Astrocyte (in vitro differentiated cells and primary cell): ENCODE data around the gene CLIP2. TPM values are rescaled to one million over a fixed set of nuclear protein-coding genes. Genes with fewer than 3 reads are reported as not detected.

ENCODE experiments used
- DNase-seq: peaks from one replicate; pipeline ENCODE4 v3.0.0-alpha.2; 2010; ENCODE audit warnings: low read depth
- FAIRE-seq: peaks from 2 replicates; lab custom pipeline; 2011; peaks lifted over from hg19 to GRCh38; lab: Jason Lieb, UNC
- H2AFZ ChIP-seq: 2 replicates; pipeline ENCODE4 v1.6.0; 2012; ENCODE audit warnings: low read depth, low read length, inconsistent platforms
- H3K27ac ChIP-seq: 2 replicates; pipeline ENCODE4 v1.5.1; 2011; ENCODE audit warnings: low read depth, low read length, inconsistent platforms
- H3K27me3 ChIP-seq: 2 replicates; pipeline ENCODE4 v1.6.0; 2011; ENCODE audit warnings: low read length, inconsistent platforms; ENCODE audit not compliant: insufficient read depth
- H3K36me3 ChIP-seq: 2 replicates; pipeline ENCODE4 v1.5.1; 2011; ENCODE audit warnings: low read length, inconsistent platforms; ENCODE audit not compliant: insufficient read depth
- H3K4me1 ChIP-seq: 2 replicates; pipeline ENCODE4 v1.5.1; 2011; ENCODE audit warnings: low read length, inconsistent platforms; ENCODE audit not compliant: insufficient read depth
- H3K4me2 ChIP-seq: 2 replicates; pipeline ENCODE4 v1.6.0; 2012; ENCODE audit warnings: low read length, inconsistent platforms
- H3K4me3 ChIP-seq: 2 replicates; pipeline ENCODE4 v1.5.1; 2011; ENCODE audit warnings: low read depth, mild to moderate bottlenecking, low read length, inconsistent platforms; ENCODE audit not compliant: insufficient read depth
- H3K79me2 ChIP-seq: 2 replicates; pipeline ENCODE4 v1.6.0; 2012; ENCODE audit warnings: mild to moderate bottlenecking, low read length, inconsistent platforms; ENCODE audit not compliant: insufficient read depth
- H3K9ac ChIP-seq: 2 replicates; pipeline ENCODE4 v1.6.0; 2012; ENCODE audit warnings: mild to moderate bottlenecking, low read length, inconsistent platforms
- H3K9me3 ChIP-seq: 2 replicates; pipeline ENCODE4 v1.5.1; 2012; ENCODE audit warnings: low read depth, mild to moderate bottlenecking, low read length, inconsistent platforms; ENCODE audit not compliant: insufficient read depth
- H4K20me1 ChIP-seq: 2 replicates; pipeline ENCODE4 v1.6.0; 2012; ENCODE audit warnings: low read length, inconsistent platforms; ENCODE audit not compliant: insufficient read depth
- H3K27ac Mint-ChIP-seq: one replicate; pipeline ENCODE4 v1.8.0; 2021; ENCODE audit warnings: mild to moderate bottlenecking, mixed read lengths; ENCODE audit not compliant: unreplicated experiment
- H3K27me3 Mint-ChIP-seq: one replicate; pipeline ENCODE4 v1.8.0; 2021; ENCODE audit warnings: low read depth, mixed read lengths; ENCODE audit not compliant: unreplicated experiment
- H3K36me3 Mint-ChIP-seq: one replicate; pipeline ENCODE4 v1.8.0; 2021; ENCODE audit warnings: low read depth, mixed read lengths; ENCODE audit not compliant: unreplicated experiment
- H3K4me1 Mint-ChIP-seq: one replicate; pipeline ENCODE4 v1.8.0; 2021; ENCODE audit warnings: low read depth, mixed read lengths; ENCODE audit not compliant: unreplicated experiment
- H3K4me3 Mint-ChIP-seq: one replicate; pipeline ENCODE4 v1.8.0; 2021; ENCODE audit warnings: mild to moderate bottlenecking, moderate library complexity, mixed read lengths; ENCODE audit not compliant: unreplicated experiment
- H3K9me3 Mint-ChIP-seq: one replicate; pipeline ENCODE4 v1.8.0; 2021; ENCODE audit warnings: mild to moderate bottlenecking, mixed read lengths; ENCODE audit not compliant: unreplicated experiment
- CTCF ChIP-seq: IDR thresholded peaks from 2 replicates; pipeline ENCODE4 v1.5.1; 2011; ENCODE audit warnings: low read depth, mild to moderate bottlenecking, inconsistent platforms, low read length, moderate library complexity; ENCODE audit not compliant: insufficient read depth
- EZH2 ChIP-seq: IDR thresholded peaks from 2 replicates; pipeline ENCODE4 v1.6.1; 2012; ENCODE audit warnings: mild to moderate bottlenecking, low read length, inconsistent platforms; ENCODE audit not compliant: insufficient read depth
- total RNA-seq: library from RNA; stranded (reverse); gene quantifications from 2 replicates; pipeline ENCODE4 v1.2.1, GENCODE V29; 2021

The CLIP2 gene
- total RNA-seq, 1 donor from 2014 or later: 31.4 TPM

- no peak overlapping the region for H3K27ac Mint-ChIP-seq
- Histone ChIP-seq H4K20me1 (peaks cover 58% of the 10 kb centered on the region), H3K36me3 (no peaks in the 10 kb centered on the region), H3K79me2 (peaks cover 59% of the 10 kb centered on the region), H2AFZ (no peak overlapping the region), H3K9me3 (no peaks in the 10 kb centered on the region), H3K4me2 (peak overlapping the region; percentile 98), H3K27me3 (no peaks in the 10 kb centered on the region), H3K9ac (peak overlapping the region; percentile 92), H3K4me3 (peak overlapping the region; percentile 85), H3K4me1 (peaks cover 20% of the 10 kb centered on the region), H3K27ac (no peak overlapping the region)
- H3K9me3 Mint-ChIP-seq: no peaks in the 10 kb centered on the region
- H3K27me3 Mint-ChIP-seq: no peaks in the 10 kb centered on the region
- H3K4me1 Mint-ChIP-seq: peaks cover 6% of the 10 kb centered on the region
- DNase-seq: no peak
- peaks cover 3% of the 10 kb centered on the region for H3K36me3 Mint-ChIP-seq
- no peak for TF ChIP-seq EZH2
- TF ChIP-seq CTCF: no peak
- FAIRE-seq: no peak
- H3K4me3 Mint-ChIP-seq: peak overlapping the region; percentile 87
Observed at GRCh38 chr7:74290553-74290950, 1.3 kb downstream of the CLIP2 start.

- Mint-ChIP-seq H3K36me3 (peaks cover 3% of the 10 kb centered on the region), H3K27ac (no peak overlapping the region), H3K27me3 (no peaks in the 10 kb centered on the region), H3K9me3 (no peaks in the 10 kb centered on the region), H3K4me1 (peaks cover 6% of the 10 kb centered on the region), H3K4me3 (peak overlapping the region; percentile 87)
- peak overlapping the region; percentile 92 for H3K9ac ChIP-seq
- TF ChIP-seq CTCF (no peak), EZH2 (no peak)
- no peak overlapping the region for H2AFZ ChIP-seq
- no peak overlapping the region for H3K27ac ChIP-seq
- peaks cover 20% of the 10 kb centered on the region for H3K4me1 ChIP-seq
- H3K4me3 ChIP-seq: peak overlapping the region; percentile 85
- FAIRE-seq: no peak
- no peaks in the 10 kb centered on the region for H3K9me3 ChIP-seq
- H3K27me3 ChIP-seq: no peaks in the 10 kb centered on the region
- no peak for DNase-seq
- H3K79me2 ChIP-seq: peaks cover 64% of the 10 kb centered on the region
- H3K36me3 ChIP-seq: no peaks in the 10 kb centered on the region
- H3K4me2 ChIP-seq: peak overlapping the region; percentile 98
- peaks cover 63% of the 10 kb centered on the region for H4K20me1 ChIP-seq
Observed at GRCh38 chr7:74290981-74291441, 1.8 kb downstream of the CLIP2 start.

- no peak for DNase-seq
- no peaks in the 10 kb centered on the region for H3K36me3 ChIP-seq
- no peak overlapping the region for H3K9ac ChIP-seq
- no peak for TF ChIP-seq EZH2
- TF ChIP-seq CTCF: no peak
- H2AFZ ChIP-seq: no peak overlapping the region
- H3K79me2 ChIP-seq: peaks cover 67% of the 10 kb centered on the region
- H3K27ac ChIP-seq: no peak overlapping the region
- H3K27me3 ChIP-seq: no peaks in the 10 kb centered on the region
- peaks cover 65% of the 10 kb centered on the region for H4K20me1 ChIP-seq
- H3K27me3 Mint-ChIP-seq: no peaks in the 10 kb centered on the region
- H3K4me3 Mint-ChIP-seq: peak overlapping the region; percentile 40
- no peaks in the 10 kb centered on the region for H3K9me3 ChIP-seq
- H3K4me3 ChIP-seq: no peak overlapping the region
- H3K9me3 Mint-ChIP-seq: no peaks in the 10 kb centered on the region
- H3K4me2 ChIP-seq: peak overlapping the region; percentile 98
- H3K4me1 ChIP-seq: peaks cover 20% of the 10 kb centered on the region
- no peak for FAIRE-seq
- peaks cover 6% of the 10 kb centered on the region for H3K4me1 Mint-ChIP-seq
- peaks cover 3% of the 10 kb centered on the region for H3K36me3 Mint-ChIP-seq
- H3K27ac Mint-ChIP-seq: no peak overlapping the region
Observed at GRCh38 chr7:74291535-74291934, 2.3 kb downstream of the CLIP2 start.
